ENCODE measurements around the gene CEMIP2. TPM values are rescaled to one million over a fixed set of nuclear protein-coding genes. Genes with fewer than 3 reads are reported as not detected.

Gene CEMIP2
- polyA plus RNA-seq, 1 of the 3 experiments (the other 2 are of a cell fraction), result 39.8 TPM

DNA sequence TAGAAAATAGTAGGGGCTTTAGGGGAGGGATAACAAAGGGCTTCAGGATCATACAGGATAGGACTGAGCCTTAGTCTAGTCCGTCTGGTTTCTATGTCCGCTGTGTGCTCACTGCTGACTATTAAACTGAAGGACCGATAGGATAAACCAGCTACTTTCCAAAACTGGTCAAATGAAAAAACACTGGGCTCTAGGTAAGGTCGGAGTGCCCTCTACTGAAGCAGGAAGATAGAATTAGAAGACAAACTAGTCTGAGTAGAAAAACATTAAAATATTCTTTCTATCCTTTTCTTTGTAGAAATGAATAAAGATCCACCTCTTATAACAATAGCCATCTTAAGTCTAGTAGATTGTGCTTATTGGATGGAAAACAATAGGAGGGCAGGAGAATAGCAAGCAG is 133.6 kb downstream of the CEMIP2 start:
- Histone ChIP-seq H3K27me3 (ENCODE audit: insufficient read depth) (peaks cover 25% of the 10 kb centered on the region), H3K9ac (no peak overlapping the region), H3F3A (replicated peaks; ENCODE audit: insufficient read depth) (no peaks in the 10 kb centered on the region), H3K9me2 (no peaks in the 10 kb centered on the region), H3K9me3 (no peaks in the 10 kb centered on the region), H3K79me2 (ENCODE audit: insufficient read depth) (no peaks in the 10 kb centered on the region), H3K27ac (ENCODE audit: low read depth in 2 of 2, low read length in 1 of 2) (no peak overlapping the region), H3K36me3 (replicated peaks in 1 of 2; ENCODE audit: control insufficient read depth in 1 of 2, insufficient read depth in 2 of 2, low read length in 1 of 2) (no peaks in the 10 kb centered on the region), H3K4me3 (ENCODE audit: low read depth in 2 of 2, low read length in 1 of 2) (no peak overlapping the region), H2AFZ (ENCODE audit: low read depth) (no peak overlapping the region), H3K4me1 (ENCODE audit: control insufficient read depth in 1 of 2, insufficient read depth in 2 of 2, low read depth in 1 of 2, low read length in 1 of 2) (no peaks in the 10 kb centered on the region), H3K4me2 (no peak overlapping the region), H4K20me1 (ENCODE audit: insufficient read depth) (no peaks in the 10 kb centered on the region)
- TF ChIP-seq SMC3 (IDR thresholded peaks at IDR 0.05; ENCODE audit: low read depth, low read length) (no peak), TAF1 (IDR thresholded peaks at IDR 0.05; ENCODE audit: borderline replicate concordance, low read depth, low read length) (no peak), POLR2AphosphoS5 (IDR thresholded peaks at IDR 0.05; ENCODE audit: low read depth, low read length) (no peak), ZBTB33 (IDR thresholded peaks at IDR 0.05; ENCODE audit: borderline replicate concordance, low read depth) (no peak)
- TF ChIP-seq, protein P1, sequence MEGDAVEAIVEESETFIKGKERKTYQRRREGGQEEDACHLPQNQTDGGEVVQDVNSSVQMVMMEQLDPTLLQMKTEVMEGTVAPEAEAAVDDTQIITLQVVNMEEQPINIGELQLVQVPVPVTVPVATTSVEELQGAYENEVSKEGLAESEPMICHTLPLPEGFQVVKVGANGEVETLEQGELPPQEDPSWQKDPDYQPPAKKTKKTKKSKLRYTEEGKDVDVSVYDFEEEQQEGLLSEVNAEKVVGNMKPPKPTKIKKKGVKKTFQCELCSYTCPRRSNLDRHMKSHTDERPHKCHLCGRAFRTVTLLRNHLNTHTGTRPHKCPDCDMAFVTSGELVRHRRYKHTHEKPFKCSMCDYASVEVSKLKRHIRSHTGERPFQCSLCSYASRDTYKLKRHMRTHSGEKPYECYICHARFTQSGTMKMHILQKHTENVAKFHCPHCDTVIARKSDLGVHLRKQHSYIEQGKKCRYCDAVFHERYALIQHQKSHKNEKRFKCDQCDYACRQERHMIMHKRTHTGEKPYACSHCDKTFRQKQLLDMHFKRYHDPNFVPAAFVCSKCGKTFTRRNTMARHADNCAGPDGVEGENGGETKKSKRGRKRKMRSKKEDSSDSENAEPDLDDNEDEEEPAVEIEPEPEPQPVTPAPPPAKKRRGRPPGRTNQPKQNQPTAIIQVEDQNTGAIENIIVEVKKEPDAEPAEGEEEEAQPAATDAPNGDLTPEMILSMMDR (IDR thresholded peaks at IDR 0.05), result no peak
- DNase-seq, result no peak
- 25% methylated on average over 4 of the region's 4 CpGs for WGBS (ENCODE audit: low lambda C conversion rate)
- ChIA-PET CTCF (no interaction called here), POLR2A (no interaction called here)

Other genes starting within 250 kb of the CEMIP2 start
- 7.3 and 9.8 TPM in 2 replicates for gene ABHD17B, start 142.7 kb upstream of the CEMIP2 start, polyA plus RNA-seq (2012; rRNA removed)
- 11.1 and 14.4 TPM in 2 replicates for gene C9orf85, start 143.1 kb upstream of the CEMIP2 start, polyA plus RNA-seq (2012; rRNA removed)